Transverse colon (tissue), 4 donors: ENCODE measurements around the gene ARHGAP1. TPM values are rescaled to one million over a fixed set of nuclear protein-coding genes. Genes with fewer than 3 reads are reported as not detected.
"Not testable (repeated sequence)": the region's sequence is repeated elsewhere in the genome, so short reads cannot be mapped to it uniquely, and the experiment has no call there.

Experiments used
- DNase-seq: peaks from one replicate; pipeline ENCODE4 v3.0.0-alpha.2; 2019
- H3K27ac ChIP-seq, 4 donors: fragments of 200-600 bp; sonication (generic); 2 replicates each; pipeline ENCODE4 v1.5.1; 2016 to 2018; ENCODE audit warnings: inconsistent platforms in 4 of 4
- H3K27me3 ChIP-seq: fragments of 200-600 bp; sonication (generic); 2 replicates; pipeline ENCODE4 v1.5.1; 2017; ENCODE audit warnings: inconsistent platforms
- H3K36me3 ChIP-seq, 4 donors: fragments of 200-600 bp; sonication (generic); 2 replicates each; pipeline ENCODE4 v1.5.1; 2017 to 2019; ENCODE audit warnings: inconsistent platforms in 4 of 4
- H3K4me1 ChIP-seq, 4 donors: fragments of 200-600 bp; sonication (generic); 2 replicates each; pipeline ENCODE4 v1.5.1; 2017 to 2020; ENCODE audit warnings: inconsistent platforms in 4 of 4
- H3K4me3 ChIP-seq, 4 donors: fragments of 200-600 bp; sonication (generic); 1 replicate in 1 of 4; 2 replicates in 3 of 4; pipeline versions ENCODE4 v1.5.1 to v1.6.1; 2017 to 2019; ENCODE audit warnings: inconsistent platforms in 4 of 4
- H3K9me3 ChIP-seq, 2 donors: fragments of 200-600 bp; sonication (generic); 2 replicates each; pipeline ENCODE4 v1.5.1; 2017 to 2019; ENCODE audit warnings: inconsistent platforms in 2 of 2
- CTCF ChIP-seq, 5 experiments: fragments of 200-600 bp in 3 of 5; fragments of 450-650 bp in 2 of 5; sonication (generic) in 3 of 5; IDR thresholded peaks; 1 replicate in 2 of 5; 2 replicates in 3 of 5; pipeline ENCODE4 v1.5.1; 2016 to 2017; ENCODE audit warnings: antibody characterized with exemption in 5 of 5, inconsistent platforms in 3 of 5, mild to moderate bottlenecking in 2 of 5, moderate library complexity in 1 of 5
- EP300 ChIP-seq: sonication (generic); formaldehyde crosslinking; IDR thresholded peaks from one replicate; pipeline ENCODE4 v1.6.1; 2017; ENCODE audit warnings: antibody characterized with exemption, low read depth
- POLR2A ChIP-seq: fragments of 450-650 bp; IDR thresholded peaks from one replicate; pipeline ENCODE4 v1.6.1; 2016; ENCODE audit warnings: antibody characterized with exemption, mild to moderate bottlenecking, moderate library complexity
- POLR2AphosphoS5 ChIP-seq, 3 donors: sonication (generic); formaldehyde crosslinking; IDR thresholded peaks; one replicate each; pipeline ENCODE4 v1.6.1; 2016; ENCODE audit warnings: antibody characterized with exemption in 3 of 3
- WGBS, 2 donors: methylation state at CpG; one replicate each; pipeline ENCODE4 v1.1.5; 2018; ENCODE audit warnings: low coverage in 1 of 2; 5-methylcytosine and 5-hydroxymethylcytosine counted together
- in situ Hi-C, 4 donors: fragments of 200-750 bp; cut with MboI; loops; one replicate each; pipeline versions ENCODE4 v1.15.0 to v1.15.1; 2017; ENCODE audit warnings: low sequenced_read_pairs in 3 of 4, low pct_ligation_motif_present in 1 of 4, low pct_unique_long_range_greater_than_20kb in 1 of 4
- intact Hi-C: fragments of 100-400 bp; cut with DNase I; formaldehyde crosslinking; loops from one replicate; pipeline ENCODE4 v1.15.1; 2023; ENCODE audit warnings: low total_unique reads
- total RNA-seq, 4 donors: library from RNA; depleted of rRNA; stranded (reverse); fragments of >200 nt; gene quantifications; one replicate each; pipeline ENCODE4 v1.1.0, GENCODE V29; 2016

The ARHGAP1 gene
- total RNA-seq, 4 donors from 2014 or later = 48.6 to 69.5 (median 50.9) TPM

GRCh38 chr11:46672381-46672839, 28.0 kb downstream of the ARHGAP1 start:
- 80% methylated on average over 7 of the region's 7 CpGs; no CpG with 5 or more reads in 1 of the 2 donors for WGBS, 2 donors
- no peaks in the 10 kb centered on the region for H3K9me3 ChIP-seq
- DNase-seq = no peak
- peak overlapping the region in 1 of 4 donors; percentile 2 for H3K27ac ChIP-seq
- intact Hi-C loops = no loop called here
- in situ Hi-C loops = no loop called here
- H3K36me3 ChIP-seq = peaks cover 0 to 42% (median 19%) of the 10 kb centered on the region in 4 donors
- H3K27me3 ChIP-seq = no peaks in the 10 kb centered on the region
- TF ChIP-seq POLR2AphosphoS5 (IDR thresholded peaks at IDR 0.05) (peak; percentile 6 to 73 (median 32)), CTCF (IDR thresholded peaks at IDR 0.05) (no peak)
- H3K4me3 ChIP-seq = no peak overlapping the region
- peaks cover 21 to 33% (median 25%) of the 10 kb centered on the region in 4 donors for H3K4me1 ChIP-seq

- in situ Hi-C loops = no loop called here
- Histone ChIP-seq H3K4me1 (peaks cover 21 to 37% (median 25%) of the 10 kb centered on the region in 4 donors), H3K27ac (peak overlapping the region in 2 of 4 donors; percentile 2 to 5), H3K36me3 (peaks cover 0 to 43% (median 20%) of the 10 kb centered on the region in 4 donors), H3K4me3 (no peak overlapping the region), H3K9me3 (no peaks in the 10 kb centered on the region), H3K27me3 (no peaks in the 10 kb centered on the region)
- no peak for TF ChIP-seq POLR2A
- WGBS, 2 donors = 86 to 90% methylated on average over 5 to 10 of the region's 10 CpGs
- intact Hi-C loops = no loop called here
- DNase-seq = no peak
Observed at GRCh38 chr11:46671958-46672315, 28.5 kb downstream of the ARHGAP1 start.

- intact Hi-C loops, H3K9me3 ChIP-seq, DNase-seq, H3K4me3 ChIP-seq, H3K27me3 ChIP-seq, in situ Hi-C loops: not testable (repeated sequence)
- WGBS, 2 donors = 60 to 87% methylated on average over 1 to 3 of the region's 3 CpGs
- Histone ChIP-seq H3K36me3 (peaks cover 0 to 54% (median 25%) of the 10 kb centered on the region in 4 donors), H3K27ac (peak overlapping the region in 2 of 4 donors; percentile 1 to 31), H3K4me1 (peaks cover 14 to 28% (median 15%) of the 10 kb centered on the region in 4 donors)
Observed at GRCh38 chr11:46670521-46670920, 29.9 kb downstream of the ARHGAP1 start.

- H3K36me3 ChIP-seq = peaks cover 0 to 54% (median 25%) of the 10 kb centered on the region in 4 donors
- H3K4me3 ChIP-seq = no peak overlapping the region
- WGBS, 2 donors = 78% methylated on average over 3 of the region's 3 CpGs; no CpG with 5 or more reads in 1 of the 2 donors
- no peaks in the 10 kb centered on the region for H3K27me3 ChIP-seq
- no peak for DNase-seq
- H3K27ac ChIP-seq = no peak overlapping the region
- no peaks in the 10 kb centered on the region for H3K9me3 ChIP-seq
- no peak for TF ChIP-seq EP300
- peak in 3 of 5 experiments; percentile 14 to 26 (median 17) for TF ChIP-seq CTCF (IDR thresholded peaks at IDR 0.05)
- H3K4me1 ChIP-seq = peaks cover 6 to 20% (median 8%) of the 10 kb centered on the region in 4 donors
- intact Hi-C loops = no loop called here
- in situ Hi-C loops = no loop called here
Observed at GRCh38 chr11:46669711-46670139, 30.7 kb downstream of the ARHGAP1 start.

GRCh38 chr11:46668480-46669085, 31.8 kb downstream of the ARHGAP1 start:
- 89 to 93% methylated on average over 5 to 12 of the region's 12 CpGs for WGBS, 2 donors
- peaks cover 0 to 58% (median 28%) of the 10 kb centered on the region in 4 donors for H3K36me3 ChIP-seq
- no peak overlapping the region for H3K27ac ChIP-seq
- H3K4me1 ChIP-seq = peaks cover 0 to 10% (median 0%) of the 10 kb centered on the region in 4 donors
- in situ Hi-C loops (no loop called here), intact Hi-C loops (no loop called here)
- no peak for DNase-seq
- no peaks in the 10 kb centered on the region for H3K9me3 ChIP-seq
- H3K27me3 ChIP-seq = no peaks in the 10 kb centered on the region
- TF ChIP-seq POLR2AphosphoS5 (IDR thresholded peaks at IDR 0.05) (no peak), EP300 (no peak), CTCF (IDR thresholded peaks at IDR 0.05) (no peak)
- H3K4me3 ChIP-seq = no peak overlapping the region
